HG03442 (cell line): ENCODE data around the gene ALX3.
"Not testable (repeated sequence)": the region's sequence is repeated elsewhere in the genome, so short reads cannot be mapped to it uniquely, and the experiment has no call there.

ENCODE experiments used
- ATAC-seq: cut with Tn5 transposase; IDR thresholded peaks from one replicate; pipeline ENCODE4 v1.9.1; 2021; ENCODE audit warnings: mild to moderate bottlenecking, moderate library complexity; ENCODE audit not compliant: unreplicated experiment

ALX3 gene

DNA sequence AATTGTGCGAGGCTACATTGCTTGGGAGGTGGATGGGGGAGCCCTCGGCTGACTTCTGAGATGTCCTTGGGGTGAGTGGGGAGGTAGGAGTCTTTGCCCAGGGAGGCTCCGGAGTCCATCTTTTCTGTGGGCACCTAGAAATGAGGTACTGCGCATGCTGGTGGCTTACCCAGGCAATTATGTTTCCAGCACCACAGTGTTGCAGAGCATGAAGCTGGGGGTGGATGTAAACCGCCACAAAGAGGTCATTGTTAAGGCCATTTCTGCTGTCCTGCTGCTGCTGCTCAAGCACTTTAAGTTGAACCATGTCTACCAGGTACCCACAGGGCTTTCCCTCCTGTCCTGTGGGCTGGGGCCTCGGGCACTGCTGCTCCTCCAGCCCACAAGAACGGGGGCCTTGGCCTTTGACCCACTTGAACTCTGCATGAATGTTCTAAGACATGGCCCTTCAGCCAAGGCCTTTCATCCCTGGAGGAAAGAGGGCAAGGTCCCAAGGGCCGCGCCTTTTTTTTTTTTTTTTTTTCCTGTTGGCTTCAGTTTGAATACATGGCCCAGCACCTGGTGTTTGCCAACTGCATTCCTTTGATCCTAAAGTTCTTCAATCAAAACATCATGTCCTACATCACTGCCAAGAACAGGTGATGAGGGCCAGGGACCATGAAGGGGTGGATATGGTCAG, 21.4 kb downstream of the ALX3 start:
- no peak for ATAC-seq

- ATAC-seq: no peak
Measured at GRCh38 chr1:110048240-110048639, 22.2 kb downstream of the ALX3 start.

- ATAC-seq: no peak
Measured at GRCh38 chr1:110047463-110047862, 23.0 kb downstream of the ALX3 start.

- ATAC-seq: no peak
Measured at GRCh38 chr1:110043016-110043415, 27.5 kb downstream of the ALX3 start.

DNA sequence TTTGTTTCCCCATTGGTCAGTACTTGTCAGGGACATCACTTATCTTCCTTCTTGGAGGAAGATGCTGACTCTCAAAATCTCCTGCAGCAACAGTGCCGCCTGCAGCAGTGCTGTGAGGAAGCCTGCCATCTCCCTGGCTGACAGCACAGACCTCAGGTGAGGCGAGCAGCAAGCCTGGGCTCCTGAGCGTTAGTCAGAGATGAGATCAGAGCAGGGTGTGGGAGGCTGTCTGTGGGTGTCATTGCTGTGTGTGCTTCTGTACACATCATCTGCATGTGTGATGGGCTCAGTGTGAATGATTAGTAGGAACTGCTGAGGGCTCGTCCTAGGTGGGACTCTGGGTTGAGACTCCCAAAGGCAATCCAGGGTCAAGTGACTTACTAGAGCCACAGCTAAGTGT, 29.9 kb downstream of the ALX3 start:
- no peak for ATAC-seq

GRCh38 chr1:110039641-110040040, 30.8 kb downstream of the ALX3 start:
- no peak for ATAC-seq

GRCh38 chr1:110038271-110038670, 32.2 kb downstream of the ALX3 start:
- no peak for ATAC-seq

GRCh38 chr1:110035236-110035752, 35.2 kb downstream of the ALX3 start:
- no peak for ATAC-seq

DNA sequence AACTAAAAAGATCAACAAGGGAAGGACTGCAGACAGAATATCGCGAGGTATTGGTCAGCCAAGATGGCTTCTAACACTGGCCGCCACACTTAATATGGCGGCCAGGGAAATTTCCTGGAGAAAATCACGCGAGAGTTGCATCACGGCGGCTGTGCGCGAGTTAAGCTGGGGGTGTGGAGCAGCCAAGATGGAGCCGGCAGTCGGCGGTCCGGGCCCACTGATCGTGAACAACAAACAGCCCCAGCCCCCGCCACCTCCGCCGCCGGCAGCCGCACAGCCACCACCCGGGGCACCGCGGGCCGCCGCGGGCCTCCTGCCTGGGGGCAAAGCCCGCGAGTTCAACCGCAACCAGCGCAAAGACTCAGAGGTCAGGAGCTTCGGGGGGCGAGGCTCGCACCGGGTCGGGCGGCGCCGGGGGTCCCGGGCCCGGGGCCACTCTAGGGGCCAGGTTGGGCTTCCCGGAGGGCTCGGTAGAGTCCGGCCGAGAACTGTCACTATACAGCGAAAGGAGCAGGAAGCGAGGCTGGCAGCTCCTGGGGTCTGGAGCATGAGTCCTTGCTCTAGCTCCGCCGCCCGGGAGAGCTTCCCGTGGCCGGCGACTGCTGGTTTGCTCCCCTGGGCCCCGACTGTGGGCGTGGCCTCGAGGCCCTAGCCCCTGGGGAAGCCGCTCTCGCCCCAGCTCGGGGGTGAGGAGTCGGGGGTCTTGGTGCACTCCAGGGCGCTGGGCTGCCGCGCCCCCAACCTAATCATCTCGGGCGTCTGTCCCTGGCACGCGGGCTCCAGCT, 35.8 kb downstream of the ALX3 start, which contains the start of gene STRIP1:
TSS of gene STRIP1 (plus strand) at position 174 of the 785 bp plus-strand sequence. CDS start at position 188, 14 bp downstream.
- ATAC-seq: peak; percentile 88

DNA sequence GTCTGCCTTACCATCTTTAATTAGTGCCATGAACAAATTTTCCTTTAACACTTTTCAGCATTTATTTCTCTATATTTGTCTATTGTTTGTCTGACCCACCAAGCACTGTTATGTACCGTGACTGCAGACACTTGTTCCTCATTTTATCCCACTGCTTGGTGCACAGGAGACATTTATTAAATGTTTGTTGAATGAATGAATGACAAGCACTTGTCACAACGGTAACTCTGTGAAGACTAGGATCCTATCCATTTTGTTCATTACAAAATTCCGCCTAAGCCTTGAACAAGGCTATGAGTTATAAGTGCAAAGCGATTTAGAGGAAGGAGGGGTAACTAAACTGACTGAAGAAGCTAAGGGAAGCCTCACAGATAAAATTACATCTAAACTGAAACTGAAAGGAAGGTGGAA, 36.4 kb downstream of the ALX3 start:
- no peak for ATAC-seq

DNA sequence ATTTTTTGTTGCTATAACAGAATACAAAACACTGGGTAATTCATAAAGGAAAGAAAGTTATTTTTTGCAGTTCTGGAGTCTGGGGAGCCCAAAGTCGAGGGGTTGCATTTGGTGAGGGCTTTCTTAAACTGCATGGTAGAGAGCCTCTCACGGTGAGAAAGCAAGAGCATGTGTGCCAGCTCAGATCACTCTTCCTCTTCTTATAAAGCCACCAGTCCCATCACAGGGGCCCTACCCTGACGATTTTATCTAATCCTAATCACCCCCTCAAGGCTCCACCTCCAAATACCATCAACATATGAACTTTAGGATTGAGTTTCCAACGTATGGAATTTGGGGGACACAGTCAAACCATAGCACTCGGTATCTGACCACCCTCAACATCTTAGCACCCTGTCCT, 37.1 kb downstream of the ALX3 start:
- no peak for ATAC-seq

- no peak for ATAC-seq
Measured at GRCh38 chr1:110032327-110032726, 38.1 kb downstream of the ALX3 start.

- not testable (repeated sequence) for ATAC-seq
Measured at GRCh38 chr1:110030687-110031086, 39.8 kb downstream of the ALX3 start.

DNA sequence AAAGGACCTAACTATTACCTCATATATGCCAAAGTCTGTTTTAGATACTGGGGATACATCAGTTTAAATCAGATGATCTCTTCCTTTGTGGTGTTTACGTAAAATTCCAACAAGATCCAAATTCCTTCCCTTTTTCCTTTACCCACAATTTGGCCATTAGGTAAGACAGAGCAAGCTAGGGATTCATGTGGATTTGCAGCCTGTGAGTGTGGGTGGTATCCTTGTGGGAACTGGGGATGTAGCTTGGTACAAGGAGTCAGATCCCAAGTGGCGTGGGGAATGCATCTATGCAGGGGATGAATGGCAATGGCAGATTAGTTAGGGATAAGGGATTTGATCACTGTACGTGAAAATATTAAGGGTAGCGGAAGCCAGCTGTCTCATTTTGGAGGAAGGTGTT, 45.9 kb downstream of the ALX3 start:
- ATAC-seq: no peak

GRCh38 chr1:110021285-110021684, 49.2 kb downstream of the ALX3 start:
- ATAC-seq: no peak

GRCh38 chr1:110019770-110020169, 50.7 kb downstream of the ALX3 start:
- no peak for ATAC-seq

GRCh38 chr1:110018396-110018795, 52.1 kb downstream of the ALX3 start:
- ATAC-seq: no peak

GRCh38 chr1:110017792-110018191, 52.7 kb downstream of the ALX3 start:
- ATAC-seq: no peak

- peak; percentile 51 for ATAC-seq
Measured at GRCh38 chr1:110012100-110012780, 58.2 kb downstream of the ALX3 start.

GRCh38 chr1:110011527-110012041, 58.9 kb downstream of the ALX3 start:
- ATAC-seq: peak; percentile 95
